Astrocyte (in vitro differentiated cells and primary cell): ENCODE data around the gene LRRC3B. TPM values are rescaled to one million over a fixed set of nuclear protein-coding genes. Genes with fewer than 3 reads are reported as not detected.

Source experiments
- DNase-seq: peaks from one replicate; pipeline ENCODE4 v3.0.0-alpha.2; 2010; ENCODE audit warnings: low read depth
- FAIRE-seq: peaks from 2 replicates; lab custom pipeline; 2011; peaks lifted over from hg19 to GRCh38; lab: Jason Lieb, UNC
- H2AFZ ChIP-seq: 2 replicates; pipeline ENCODE4 v1.6.0; 2012; ENCODE audit warnings: low read depth, low read length, inconsistent platforms
- H3K27ac ChIP-seq: 2 replicates; pipeline ENCODE4 v1.5.1; 2011; ENCODE audit warnings: low read depth, low read length, inconsistent platforms
- H3K27me3 ChIP-seq: 2 replicates; pipeline ENCODE4 v1.6.0; 2011; ENCODE audit warnings: low read length, inconsistent platforms; ENCODE audit not compliant: insufficient read depth
- H3K36me3 ChIP-seq: 2 replicates; pipeline ENCODE4 v1.5.1; 2011; ENCODE audit warnings: low read length, inconsistent platforms; ENCODE audit not compliant: insufficient read depth
- H3K4me1 ChIP-seq: 2 replicates; pipeline ENCODE4 v1.5.1; 2011; ENCODE audit warnings: low read length, inconsistent platforms; ENCODE audit not compliant: insufficient read depth
- H3K4me2 ChIP-seq: 2 replicates; pipeline ENCODE4 v1.6.0; 2012; ENCODE audit warnings: low read length, inconsistent platforms
- H3K4me3 ChIP-seq: 2 replicates; pipeline ENCODE4 v1.5.1; 2011; ENCODE audit warnings: low read depth, mild to moderate bottlenecking, low read length, inconsistent platforms; ENCODE audit not compliant: insufficient read depth
- H3K79me2 ChIP-seq: 2 replicates; pipeline ENCODE4 v1.6.0; 2012; ENCODE audit warnings: mild to moderate bottlenecking, low read length, inconsistent platforms; ENCODE audit not compliant: insufficient read depth
- H3K9ac ChIP-seq: 2 replicates; pipeline ENCODE4 v1.6.0; 2012; ENCODE audit warnings: mild to moderate bottlenecking, low read length, inconsistent platforms
- H3K9me3 ChIP-seq: 2 replicates; pipeline ENCODE4 v1.5.1; 2012; ENCODE audit warnings: low read depth, mild to moderate bottlenecking, low read length, inconsistent platforms; ENCODE audit not compliant: insufficient read depth
- H4K20me1 ChIP-seq: 2 replicates; pipeline ENCODE4 v1.6.0; 2012; ENCODE audit warnings: low read length, inconsistent platforms; ENCODE audit not compliant: insufficient read depth
- H3K27ac Mint-ChIP-seq: one replicate; pipeline ENCODE4 v1.8.0; 2021; ENCODE audit warnings: mild to moderate bottlenecking, mixed read lengths; ENCODE audit not compliant: unreplicated experiment
- H3K27me3 Mint-ChIP-seq: one replicate; pipeline ENCODE4 v1.8.0; 2021; ENCODE audit warnings: low read depth, mixed read lengths; ENCODE audit not compliant: unreplicated experiment
- H3K36me3 Mint-ChIP-seq: one replicate; pipeline ENCODE4 v1.8.0; 2021; ENCODE audit warnings: low read depth, mixed read lengths; ENCODE audit not compliant: unreplicated experiment
- H3K4me1 Mint-ChIP-seq: one replicate; pipeline ENCODE4 v1.8.0; 2021; ENCODE audit warnings: low read depth, mixed read lengths; ENCODE audit not compliant: unreplicated experiment
- H3K4me3 Mint-ChIP-seq: one replicate; pipeline ENCODE4 v1.8.0; 2021; ENCODE audit warnings: mild to moderate bottlenecking, moderate library complexity, mixed read lengths; ENCODE audit not compliant: unreplicated experiment
- H3K9me3 Mint-ChIP-seq: one replicate; pipeline ENCODE4 v1.8.0; 2021; ENCODE audit warnings: mild to moderate bottlenecking, mixed read lengths; ENCODE audit not compliant: unreplicated experiment
- CTCF ChIP-seq: IDR thresholded peaks from 2 replicates; pipeline ENCODE4 v1.5.1; 2011; ENCODE audit warnings: low read depth, mild to moderate bottlenecking, inconsistent platforms, low read length, moderate library complexity; ENCODE audit not compliant: insufficient read depth
- EZH2 ChIP-seq: IDR thresholded peaks from 2 replicates; pipeline ENCODE4 v1.6.1; 2012; ENCODE audit warnings: mild to moderate bottlenecking, low read length, inconsistent platforms; ENCODE audit not compliant: insufficient read depth
- total RNA-seq: library from RNA; stranded (reverse); gene quantifications from 2 replicates; pipeline ENCODE4 v1.2.1, GENCODE V29; 2021

LRRC3B gene
- total RNA-seq, 1 donor from 2014 or later = 5.7 TPM

DNA sequence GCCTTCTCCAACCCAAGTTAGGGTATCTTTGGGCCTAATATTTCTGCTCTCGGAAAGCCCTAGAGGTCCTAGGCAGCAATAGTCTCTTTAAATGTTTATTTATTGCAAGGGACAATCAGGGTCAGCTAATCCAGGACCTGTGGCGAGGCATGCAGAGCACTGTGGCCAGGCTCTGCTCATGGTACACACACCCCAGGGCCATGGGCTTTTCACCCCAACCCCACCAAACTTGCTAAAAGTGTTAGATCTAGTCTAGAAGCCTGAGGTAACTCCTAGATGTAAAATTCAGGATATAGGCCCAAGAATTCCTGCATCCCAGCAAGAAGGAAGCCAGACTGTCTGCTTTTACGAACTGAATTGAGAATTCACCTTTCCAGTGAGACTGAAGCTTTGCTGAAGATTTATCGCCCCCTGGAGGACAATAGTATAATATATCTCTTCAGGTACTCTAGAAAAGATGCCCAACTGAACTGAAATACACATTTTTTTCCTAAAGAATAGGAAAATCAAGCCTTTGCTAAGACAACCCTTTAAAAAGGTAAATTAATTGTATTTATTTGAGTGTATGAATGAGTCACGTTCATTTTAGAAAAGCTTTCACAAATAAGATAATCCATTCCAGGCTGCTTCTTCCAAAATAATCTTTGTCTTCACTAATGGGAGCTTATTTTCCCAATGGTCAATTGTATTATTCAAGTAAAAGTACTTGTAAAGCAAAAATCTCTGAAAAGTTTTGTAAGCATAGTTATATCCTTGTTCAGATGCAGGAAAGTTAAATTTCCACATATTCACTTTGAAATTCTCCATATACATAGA lies 89.8 kb downstream of the LRRC3B start:
- no peak for DNase-seq
- H3K79me2 ChIP-seq = no peaks in the 10 kb centered on the region
- H3K9ac ChIP-seq = no peak overlapping the region
- H3K9me3 ChIP-seq = peaks cover 3% of the 10 kb centered on the region
- H3K27me3 Mint-ChIP-seq = peaks cover 6% of the 10 kb centered on the region
- no peak for FAIRE-seq
- no peak overlapping the region for H3K4me3 Mint-ChIP-seq
- no peak overlapping the region for H3K4me2 ChIP-seq
- H3K36me3 Mint-ChIP-seq = no peaks in the 10 kb centered on the region
- no peaks in the 10 kb centered on the region for H4K20me1 ChIP-seq
- H3K4me1 Mint-ChIP-seq = no peaks in the 10 kb centered on the region
- no peak overlapping the region for H3K27ac Mint-ChIP-seq
- TF ChIP-seq CTCF (peak; percentile 46), EZH2 (no peak)
- H3K36me3 ChIP-seq = no peaks in the 10 kb centered on the region
- peaks cover 2% of the 10 kb centered on the region for H3K9me3 Mint-ChIP-seq
- H3K4me3 ChIP-seq = no peak overlapping the region
- no peak overlapping the region for H2AFZ ChIP-seq
- no peak overlapping the region for H3K27ac ChIP-seq
- H3K27me3 ChIP-seq = no peaks in the 10 kb centered on the region
- H3K4me1 ChIP-seq = no peaks in the 10 kb centered on the region

DNA sequence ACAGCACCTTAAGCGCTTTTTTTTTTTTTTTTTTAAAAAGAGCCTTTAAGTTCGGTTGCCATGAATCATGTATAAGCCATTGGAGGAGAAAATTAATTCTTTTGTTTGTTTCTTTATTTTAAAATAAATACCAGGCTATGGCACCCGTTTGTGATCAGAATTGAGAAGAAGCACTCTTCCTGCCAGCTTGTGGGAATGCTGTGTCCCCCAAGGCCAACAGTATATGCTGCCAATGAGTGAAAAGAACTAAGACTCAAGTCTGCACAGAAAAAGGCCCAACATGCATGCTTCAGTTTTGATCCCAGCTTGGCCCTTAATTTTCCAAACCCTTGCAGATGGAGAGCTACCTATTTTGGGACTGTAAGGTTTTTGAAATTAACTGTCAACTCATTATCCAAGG lies 90.5 kb downstream of the LRRC3B start:
- no peak for DNase-seq
- no peaks in the 10 kb centered on the region for H3K27me3 ChIP-seq

More for the DNA sequence above, 90.5 kb downstream of the LRRC3B start:
- Mint-ChIP-seq H3K27me3 (peaks cover 2% of the 10 kb centered on the region), H3K36me3 (no peaks in the 10 kb centered on the region), H3K4me1 (no peaks in the 10 kb centered on the region), H3K9me3 (peaks cover 2% of the 10 kb centered on the region), H3K4me3 (no peak overlapping the region), H3K27ac (no peak overlapping the region)
- Histone ChIP-seq H4K20me1 (no peaks in the 10 kb centered on the region), H3K4me2 (no peak overlapping the region), H3K4me1 (no peaks in the 10 kb centered on the region), H3K36me3 (no peaks in the 10 kb centered on the region), H3K9ac (no peak overlapping the region), H3K79me2 (no peaks in the 10 kb centered on the region), H3K27ac (no peak overlapping the region), H3K9me3 (peaks cover 3% of the 10 kb centered on the region), H2AFZ (no peak overlapping the region), H3K4me3 (no peak overlapping the region)
- no peak for FAIRE-seq
- TF ChIP-seq EZH2 (no peak), CTCF (no peak)
